Subcutaneous abdominal adipose tissue (tissue), 5 donors: ENCODE data around the gene TMA16.
A peak's percentile ranks its signal among the peaks of the same experiment; 100 is the strongest.

Experiments used
- H3K27ac ChIP-seq: one replicate; pipeline ENCODE4 v1.7.0; 2013; ENCODE audit warnings: low read depth, mild to moderate bottlenecking, inconsistent platforms, low read length, moderate library complexity
- H3K27me3 ChIP-seq, 5 donors: one replicate each; pipeline ENCODE4 v1.7.0; 2013; ENCODE audit warnings: low read length in 5 of 5, inconsistent platforms in 1 of 5; ENCODE audit not compliant: control insufficient read depth in 5 of 5, insufficient read depth in 4 of 5
- H3K36me3 ChIP-seq, 5 donors: one replicate each; pipeline ENCODE4 v1.7.0; 2013; ENCODE audit warnings: low read length in 5 of 5; ENCODE audit not compliant: control insufficient read depth in 5 of 5, insufficient read depth in 5 of 5
- H3K4me1 ChIP-seq, 5 donors: one replicate each; pipeline ENCODE4 v1.7.0; 2013; ENCODE audit warnings: low read length in 5 of 5, mild to moderate bottlenecking in 3 of 5, moderate library complexity in 1 of 5; ENCODE audit not compliant: control insufficient read depth in 5 of 5, insufficient read depth in 5 of 5
- H3K4me3 ChIP-seq, 5 donors: one replicate each; pipeline ENCODE4 v1.7.0; 2013; ENCODE audit warnings: low read length in 5 of 5, low read depth in 1 of 5
- H3K9ac ChIP-seq, 5 donors: one replicate each; pipeline ENCODE4 v1.7.0; 2013; ENCODE audit warnings: low read length in 5 of 5, mild to moderate bottlenecking in 4 of 5, moderate library complexity in 3 of 5
- H3K9me3 ChIP-seq, 5 donors: one replicate each; pipeline ENCODE4 v1.7.0; 2013; ENCODE audit warnings: low read length in 5 of 5; ENCODE audit not compliant: control insufficient read depth in 5 of 5
- donor health status: healthy.
- donor health status: healthy.
- donor health status: healthy.
- donor health status: healthy.
- donor health status: healthy.

TMA16 gene

DNA sequence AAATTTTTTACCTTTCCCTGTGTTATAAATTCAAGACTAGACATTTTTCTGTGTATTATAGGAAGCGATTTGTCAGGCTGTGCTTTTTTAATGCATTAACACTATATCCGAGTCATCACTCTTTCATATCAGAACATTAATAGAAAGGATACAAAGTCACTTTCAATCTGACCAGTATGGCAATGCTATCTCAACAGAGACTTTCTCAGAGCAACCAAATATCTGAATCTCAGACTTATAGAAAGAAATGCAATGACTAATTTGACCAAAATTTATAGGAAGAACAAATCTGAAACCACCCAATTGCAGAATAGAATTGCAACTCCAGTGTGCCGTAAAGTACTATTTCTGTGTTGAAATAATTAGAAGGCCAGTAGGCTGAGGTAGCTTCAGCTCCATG lies 20.5 kb upstream of the TMA16 start:
- Histone ChIP-seq H3K9ac (no peak overlapping the region), H3K27ac (no peak overlapping the region), H3K36me3 (no peaks in the 10 kb centered on the region), H3K9me3 (peaks cover 0 to 4% (median 0%) of the 10 kb centered on the region in 5 donors), H3K4me3 (no peak overlapping the region), H3K27me3 (no peaks in the 10 kb centered on the region), H3K4me1 (peaks cover 0 to 14% (median 5%) of the 10 kb centered on the region in 5 donors)

DNA sequence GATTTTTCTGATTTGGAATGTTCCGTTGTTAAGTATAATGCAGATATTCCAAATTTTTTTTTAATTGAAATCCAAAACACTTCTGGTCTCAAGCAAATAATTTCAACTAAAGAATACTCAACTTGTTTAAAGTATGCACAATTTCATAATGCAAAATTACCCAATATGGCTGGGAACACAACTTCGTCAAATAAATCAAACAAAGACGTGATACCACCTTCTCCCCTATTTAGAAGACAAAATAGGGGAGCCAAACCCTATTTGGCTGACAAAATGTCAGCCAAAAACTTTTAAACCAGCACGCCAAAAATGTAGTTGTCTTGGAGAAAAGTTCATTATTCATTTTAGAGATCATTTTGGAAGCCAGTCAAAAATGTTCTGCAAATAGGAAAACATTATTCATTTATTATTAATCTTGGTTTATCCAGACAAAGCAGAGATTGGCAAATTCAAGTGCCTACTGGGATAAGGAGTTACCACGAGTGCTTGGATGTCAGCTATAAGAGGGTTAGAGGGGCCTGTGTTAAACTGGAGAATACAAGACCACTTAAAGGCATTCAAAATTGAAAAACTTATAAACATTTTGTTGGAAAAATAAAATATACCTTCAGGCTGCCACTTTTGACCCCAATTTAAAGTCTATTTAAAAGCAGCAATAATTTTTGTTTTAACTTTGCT lies 17.6 kb upstream of the TMA16 start:
- no peaks in the 10 kb centered on the region for H3K36me3 ChIP-seq
- no peak overlapping the region for H3K9ac ChIP-seq
- peaks cover 0 to 14% (median 5%) of the 10 kb centered on the region in 5 donors for H3K4me1 ChIP-seq
- H3K27me3 ChIP-seq, result no peaks in the 10 kb centered on the region
- H3K27ac ChIP-seq, result peak overlapping the region; percentile 61
- no peak overlapping the region for H3K4me3 ChIP-seq
- H3K9me3 ChIP-seq, result peaks cover 0 to 4% (median 0%) of the 10 kb centered on the region in 5 donors

DNA sequence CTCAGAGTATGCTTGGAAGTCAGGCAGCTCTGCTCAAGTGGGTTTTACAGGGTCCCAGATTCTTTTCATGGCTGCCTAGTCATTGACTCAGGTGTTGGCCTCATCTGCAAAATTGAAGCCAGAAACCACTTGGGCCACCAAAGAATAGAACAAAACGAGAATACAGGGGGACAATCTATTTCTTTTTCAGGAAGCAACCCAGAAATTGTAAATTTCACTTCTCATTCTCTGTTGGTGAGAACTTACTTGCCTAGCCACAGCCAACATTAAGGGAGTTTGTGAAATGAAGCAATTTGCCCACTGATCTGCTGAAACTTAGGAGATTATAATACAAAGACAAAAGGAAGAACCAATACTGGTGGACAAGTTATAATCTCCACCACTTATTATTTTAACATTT lies 12.3 kb upstream of the TMA16 start:
- H3K9me3 ChIP-seq, result no peaks in the 10 kb centered on the region
- H3K36me3 ChIP-seq, result no peaks in the 10 kb centered on the region
- no peak overlapping the region for H3K27ac ChIP-seq
- no peaks in the 10 kb centered on the region for H3K27me3 ChIP-seq
- peaks cover 0 to 23% (median 18%) of the 10 kb centered on the region in 5 donors for H3K4me1 ChIP-seq
- no peak overlapping the region for H3K4me3 ChIP-seq
- no peak overlapping the region for H3K9ac ChIP-seq

DNA sequence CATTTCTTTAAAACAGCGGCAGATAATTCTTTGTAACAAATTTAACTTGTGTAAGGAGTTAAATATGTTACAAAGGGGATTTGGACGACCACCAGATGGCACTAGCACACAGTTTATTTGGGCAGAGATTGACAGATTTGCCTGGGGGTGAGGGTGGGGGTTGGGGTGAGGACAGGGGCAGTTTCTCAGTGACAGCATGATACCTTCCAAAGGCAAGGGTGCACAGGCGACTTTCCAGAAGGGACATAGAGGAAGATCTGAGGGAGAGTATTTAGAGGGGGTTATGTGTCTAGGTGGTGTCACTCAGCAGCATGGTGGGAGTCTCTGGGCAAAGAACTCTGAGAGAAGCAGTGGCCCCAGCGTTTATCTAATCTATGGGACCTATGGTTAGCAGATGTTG lies 9.6 kb upstream of the TMA16 start:
- no peak overlapping the region for H3K9ac ChIP-seq
- no peaks in the 10 kb centered on the region for H3K36me3 ChIP-seq
- no peaks in the 10 kb centered on the region for H3K9me3 ChIP-seq
- H3K27me3 ChIP-seq, result no peaks in the 10 kb centered on the region
- H3K4me3 ChIP-seq, result no peak overlapping the region
- H3K27ac ChIP-seq, result no peak overlapping the region
- peaks cover 0 to 19% (median 13%) of the 10 kb centered on the region in 5 donors for H3K4me1 ChIP-seq

DNA sequence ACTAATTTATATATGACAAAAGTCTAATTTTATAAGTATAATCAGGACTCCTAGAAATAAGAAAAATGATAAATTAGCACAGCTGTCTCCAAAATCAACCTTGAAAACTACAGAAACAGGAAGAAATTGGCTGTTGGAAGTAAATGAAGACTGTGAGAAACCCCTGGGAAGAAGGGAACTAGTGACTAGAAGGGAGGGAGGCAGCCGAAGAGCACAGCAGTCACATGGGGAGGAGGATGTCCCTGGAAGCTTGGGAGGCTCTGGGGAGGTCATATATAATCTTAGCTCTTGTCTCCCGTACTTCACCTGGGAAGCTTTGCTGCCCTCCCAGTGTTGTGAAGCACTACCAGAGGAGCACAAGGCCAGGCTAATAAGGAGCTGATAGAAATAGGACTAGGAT lies 8.9 kb upstream of the TMA16 start:
- Histone ChIP-seq H3K9ac (peak overlapping the region in 2 of 5 donors; percentile 3 to 11), H3K27ac (no peak overlapping the region), H3K36me3 (no peaks in the 10 kb centered on the region), H3K27me3 (no peaks in the 10 kb centered on the region), H3K9me3 (no peaks in the 10 kb centered on the region), H3K4me3 (no peak overlapping the region), H3K4me1 (peaks cover 0 to 19% (median 13%) of the 10 kb centered on the region in 5 donors)

DNA sequence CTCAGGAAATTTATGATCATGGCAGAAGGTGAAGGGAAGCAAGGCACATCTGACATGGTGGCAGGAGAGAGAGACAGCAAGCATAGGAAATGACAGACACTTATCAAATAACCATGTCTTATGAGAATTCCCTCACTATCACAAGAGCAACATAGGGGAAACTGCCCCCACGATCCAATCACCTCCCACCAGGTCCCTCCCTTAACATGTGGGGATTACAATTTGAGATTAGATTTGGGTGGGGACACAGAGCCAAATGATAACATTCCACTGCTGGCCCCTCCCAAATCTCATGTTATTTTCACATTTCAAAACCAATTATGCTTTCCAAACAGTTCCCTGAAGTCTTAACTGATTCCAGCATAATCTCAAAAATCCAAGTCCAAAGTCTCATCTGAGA lies 8.2 kb upstream of the TMA16 start:
- no peak overlapping the region for H3K4me3 ChIP-seq
- H3K4me1 ChIP-seq, result peaks cover 0 to 19% (median 13%) of the 10 kb centered on the region in 5 donors
- H3K27me3 ChIP-seq, result no peaks in the 10 kb centered on the region
- no peaks in the 10 kb centered on the region for H3K9me3 ChIP-seq
- no peak overlapping the region for H3K27ac ChIP-seq
- H3K36me3 ChIP-seq, result no peaks in the 10 kb centered on the region
- no peak overlapping the region for H3K9ac ChIP-seq

DNA sequence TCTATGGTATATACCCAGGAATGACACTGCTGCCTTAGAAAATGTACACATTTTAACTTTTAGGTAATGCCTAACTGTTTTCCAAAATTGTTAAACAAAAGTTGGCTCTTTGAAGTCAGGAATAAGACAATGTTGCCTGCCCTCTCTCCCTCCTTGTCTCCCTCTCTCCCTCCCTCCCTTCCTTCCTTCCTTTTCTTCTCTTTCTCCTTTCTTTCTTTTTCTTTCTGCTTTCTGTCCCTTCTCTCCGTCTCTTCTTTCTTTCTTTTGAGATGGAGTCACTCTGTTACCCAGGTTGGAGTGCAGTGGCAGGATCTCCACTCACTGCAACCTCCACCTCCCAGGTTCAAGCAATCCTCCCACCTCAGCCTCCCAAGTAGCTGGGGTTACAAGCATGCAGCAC lies 4.6 kb upstream of the TMA16 start:
- Histone ChIP-seq H3K4me1 (peaks cover 0 to 15% (median 10%) of the 10 kb centered on the region in 5 donors), H3K36me3 (no peaks in the 10 kb centered on the region), H3K27ac (no peak overlapping the region), H3K9ac (no peak overlapping the region), H3K27me3 (no peaks in the 10 kb centered on the region), H3K4me3 (no peak overlapping the region), H3K9me3 (no peaks in the 10 kb centered on the region)

DNA sequence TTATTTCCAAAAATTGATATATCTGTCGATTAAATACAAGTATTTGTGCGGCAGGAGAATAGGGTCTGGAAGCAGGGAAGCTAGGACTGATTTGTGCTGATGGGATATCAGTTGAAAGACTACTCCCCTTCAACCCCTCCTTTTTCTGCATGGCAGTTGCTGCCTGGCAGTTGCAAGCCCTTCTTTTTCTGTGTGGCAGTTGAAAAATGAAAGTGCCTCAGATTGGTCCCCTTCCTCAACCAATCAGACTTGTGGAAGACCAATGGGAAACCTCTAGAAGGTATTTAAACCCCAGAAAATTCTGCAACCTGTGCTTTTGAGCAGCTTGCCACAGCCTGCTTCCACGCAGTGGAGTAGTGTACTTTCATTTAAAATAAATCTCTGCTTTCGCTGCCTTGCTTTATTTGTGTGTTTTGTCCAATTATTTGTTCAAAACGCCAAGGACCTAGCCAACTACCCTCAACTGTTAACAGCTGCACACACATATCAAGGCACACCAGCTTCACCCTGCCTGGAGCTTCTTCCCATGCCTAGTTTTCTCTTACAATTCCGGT lies 1.5 kb upstream of the TMA16 start:
- no peak overlapping the region for H3K9ac ChIP-seq
- peaks cover 0 to 27% (median 17%) of the 10 kb centered on the region in 5 donors for H3K4me1 ChIP-seq
- no peak overlapping the region for H3K4me3 ChIP-seq
- H3K27me3 ChIP-seq, result no peaks in the 10 kb centered on the region
- H3K36me3 ChIP-seq, result no peaks in the 10 kb centered on the region
- no peak overlapping the region for H3K27ac ChIP-seq
- H3K9me3 ChIP-seq, result no peaks in the 10 kb centered on the region

DNA sequence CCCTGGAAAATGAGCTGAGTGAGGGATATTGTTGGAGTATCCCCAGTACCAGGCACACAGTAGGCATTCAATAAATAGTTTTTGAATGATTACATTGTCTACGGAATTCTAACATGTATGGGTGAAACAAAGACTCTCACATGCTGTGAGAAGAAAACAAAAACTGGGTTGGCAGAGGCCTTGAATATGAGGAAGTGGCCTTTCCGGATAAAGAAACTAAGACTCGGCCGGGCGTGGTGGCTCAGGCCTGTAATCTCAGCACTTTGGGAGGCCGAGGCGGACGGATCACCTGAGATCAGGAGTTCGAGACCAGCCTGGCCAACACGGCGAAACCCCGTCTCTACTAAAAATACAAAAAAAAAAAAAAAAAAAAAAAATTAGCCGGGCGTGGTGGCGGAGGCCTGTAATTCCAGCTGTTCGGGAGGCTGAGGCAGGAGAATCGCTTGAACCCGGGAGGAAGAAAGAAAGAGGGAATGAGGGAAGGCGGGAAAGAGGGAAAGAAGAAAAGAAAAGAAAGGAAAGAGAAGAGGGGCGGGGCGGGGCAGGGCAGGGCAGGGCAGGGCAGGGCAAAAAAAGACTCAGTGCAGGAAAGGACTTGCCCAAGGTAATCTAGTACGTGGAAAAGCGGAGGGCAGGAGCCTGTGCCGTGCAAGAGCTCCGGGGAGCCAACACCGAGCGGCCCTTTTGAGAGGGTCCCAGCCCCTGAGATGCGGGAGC lies 689 bp upstream of the TMA16 start:
- Histone ChIP-seq H3K9me3 (no peaks in the 10 kb centered on the region), H3K4me3 (peak overlapping the region; percentile 55 to 98 (median 95)), H3K36me3 (no peaks in the 10 kb centered on the region), H3K9ac (peak overlapping the region; percentile 89 to 98 (median 94)), H3K4me1 (peaks cover 0 to 27% (median 17%) of the 10 kb centered on the region in 5 donors), H3K27me3 (no peaks in the 10 kb centered on the region), H3K27ac (peak overlapping the region; percentile 84)

DNA sequence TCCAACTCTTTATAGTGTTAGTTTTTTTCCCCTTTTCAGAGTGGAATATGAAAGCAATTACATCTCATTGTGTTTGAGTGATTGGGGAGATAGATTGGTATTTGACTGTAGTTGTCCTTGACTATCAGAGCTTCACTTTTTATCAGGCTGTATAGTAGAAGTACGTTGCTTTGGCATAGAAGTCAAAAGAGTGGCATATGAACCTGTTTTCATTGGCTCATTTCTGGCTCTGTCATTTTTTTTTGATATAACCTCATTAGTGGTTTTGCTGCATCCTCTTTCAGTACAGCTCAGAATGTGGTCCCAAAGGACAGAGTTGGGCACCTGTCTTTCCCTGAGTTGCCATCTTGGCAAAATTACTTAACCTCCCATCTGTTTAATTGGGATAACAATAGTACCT lies 1.4 kb downstream of the TMA16 start:
- H3K27me3 ChIP-seq, result no peaks in the 10 kb centered on the region
- H3K4me3 ChIP-seq, result peak overlapping the region in 3 of 5 donors; percentile 9 to 94 (median 15)
- H3K9ac ChIP-seq, result peak overlapping the region in 3 of 5 donors; percentile 7 to 98 (median 94)
- no peaks in the 10 kb centered on the region for H3K36me3 ChIP-seq
- peaks cover 0 to 27% (median 17%) of the 10 kb centered on the region in 5 donors for H3K4me1 ChIP-seq
- no peak overlapping the region for H3K27ac ChIP-seq
- no peaks in the 10 kb centered on the region for H3K9me3 ChIP-seq
